WERI-Rb-1 (cell line): ENCODE results near the gene KHSRP.

Experiments
- DNase-seq: peaks from one replicate; pipeline ENCODE4 v3.0.0-alpha.2; 2020
- H3K27ac ChIP-seq: fragments of 250-450 bp; sonication (Bioruptor Pico); 2 replicates; pipeline ENCODE4 v1.5.1; 2020; ENCODE audit warnings: mild to moderate bottlenecking, moderate library complexity
- H3K27me3 ChIP-seq: fragments of 250-450 bp; sonication (Bioruptor Pico); 2 replicates; pipeline ENCODE4 v1.5.1; 2021; ENCODE audit warnings: mild to moderate bottlenecking, low read depth, moderate library complexity; ENCODE audit not compliant: insufficient read depth, severe bottlenecking
- H3K36me3 ChIP-seq: fragments of 250-450 bp; sonication (Bioruptor Pico); 2 replicates; pipeline ENCODE4 v1.5.1; 2020; ENCODE audit warnings: mild to moderate bottlenecking, moderate library complexity
- H3K4me3 ChIP-seq: 2 replicates; pipeline ENCODE4 v1.5.1; 2011; ENCODE audit warnings: low read depth, mild to moderate bottlenecking, control low read depth, low read length
- H3K9me3 ChIP-seq: fragments of 250-450 bp; sonication (Bioruptor Pico); 2 replicates; pipeline ENCODE4 v1.5.1; 2021; ENCODE audit warnings: mild to moderate bottlenecking, moderate library complexity; ENCODE audit not compliant: severe bottlenecking
- TF ChIP-seq, protein P1 (sequence below): IDR thresholded peaks from 2 replicates; pipeline ENCODE4 v1.5.1; 2011; ENCODE audit warnings: low read depth, mild to moderate bottlenecking, control low read depth, inconsistent platforms, low read length

KHSRP gene

DNA sequence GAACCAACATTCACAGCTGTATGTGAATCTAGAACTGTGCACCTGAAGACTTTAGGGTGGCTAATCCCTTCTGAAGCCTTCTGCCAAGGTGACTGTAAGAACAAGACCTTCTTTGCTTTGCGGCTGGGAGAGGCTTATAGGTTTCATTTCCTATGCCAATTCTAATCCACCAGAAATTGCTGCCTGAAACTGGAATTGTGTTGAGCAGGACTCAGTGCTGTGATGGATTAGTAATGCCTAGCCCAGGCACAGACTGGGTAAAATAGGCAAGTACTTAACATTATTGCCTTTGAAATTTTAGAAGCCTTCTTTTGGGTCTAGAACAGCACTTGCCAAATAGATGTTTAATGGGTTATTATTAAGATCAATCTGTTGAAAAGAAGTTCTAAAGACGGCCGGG is 23.4 kb upstream of the KHSRP start:
- Histone ChIP-seq H3K4me3 (no peak overlapping the region), H3K9me3 (no peaks in the 10 kb centered on the region), H3K27me3 (no peaks in the 10 kb centered on the region), H3K27ac (peak overlapping the region; percentile 30; the same call in 1 of the 2 replicates), H3K36me3 (peaks cover 10% of the 10 kb centered on the region)
- DNase-seq = peak; percentile 49
- TF ChIP-seq, protein P1, sequence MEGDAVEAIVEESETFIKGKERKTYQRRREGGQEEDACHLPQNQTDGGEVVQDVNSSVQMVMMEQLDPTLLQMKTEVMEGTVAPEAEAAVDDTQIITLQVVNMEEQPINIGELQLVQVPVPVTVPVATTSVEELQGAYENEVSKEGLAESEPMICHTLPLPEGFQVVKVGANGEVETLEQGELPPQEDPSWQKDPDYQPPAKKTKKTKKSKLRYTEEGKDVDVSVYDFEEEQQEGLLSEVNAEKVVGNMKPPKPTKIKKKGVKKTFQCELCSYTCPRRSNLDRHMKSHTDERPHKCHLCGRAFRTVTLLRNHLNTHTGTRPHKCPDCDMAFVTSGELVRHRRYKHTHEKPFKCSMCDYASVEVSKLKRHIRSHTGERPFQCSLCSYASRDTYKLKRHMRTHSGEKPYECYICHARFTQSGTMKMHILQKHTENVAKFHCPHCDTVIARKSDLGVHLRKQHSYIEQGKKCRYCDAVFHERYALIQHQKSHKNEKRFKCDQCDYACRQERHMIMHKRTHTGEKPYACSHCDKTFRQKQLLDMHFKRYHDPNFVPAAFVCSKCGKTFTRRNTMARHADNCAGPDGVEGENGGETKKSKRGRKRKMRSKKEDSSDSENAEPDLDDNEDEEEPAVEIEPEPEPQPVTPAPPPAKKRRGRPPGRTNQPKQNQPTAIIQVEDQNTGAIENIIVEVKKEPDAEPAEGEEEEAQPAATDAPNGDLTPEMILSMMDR = no peak

- peaks cover 5% of the 10 kb centered on the region for H3K36me3 ChIP-seq
- no peak overlapping the region for H3K4me3 ChIP-seq
- TF ChIP-seq, protein P1 = no peak
- H3K27ac ChIP-seq = no peak overlapping the region
- no peaks in the 10 kb centered on the region for H3K27me3 ChIP-seq
- H3K9me3 ChIP-seq = no peaks in the 10 kb centered on the region
- no peak for DNase-seq
These were observed 21.8 kb upstream of the KHSRP start for GRCh38 chr19:6446452-6446851.

- Histone ChIP-seq H3K27me3 (no peaks in the 10 kb centered on the region), H3K9me3 (no peaks in the 10 kb centered on the region), H3K36me3 (peaks cover 5% of the 10 kb centered on the region; the same call in 1 of the 2 replicates), H3K4me3 (no peak overlapping the region), H3K27ac (no peak overlapping the region)
- no peak for DNase-seq
- TF ChIP-seq, protein P1 = no peak
These were observed 19.4 kb upstream of the KHSRP start for GRCh38 chr19:6443986-6444385.

- no peak overlapping the region for H3K27ac ChIP-seq
- DNase-seq = no peak
- TF ChIP-seq, protein P1 = no peak
- H3K9me3 ChIP-seq = no peaks in the 10 kb centered on the region
- H3K4me3 ChIP-seq = no peak overlapping the region
- H3K27me3 ChIP-seq = no peaks in the 10 kb centered on the region
- peaks cover 5% of the 10 kb centered on the region; the same call in 1 of the 2 replicates for H3K36me3 ChIP-seq
These were observed 17.6 kb upstream of the KHSRP start for GRCh38 chr19:6442087-6442688.

DNA sequence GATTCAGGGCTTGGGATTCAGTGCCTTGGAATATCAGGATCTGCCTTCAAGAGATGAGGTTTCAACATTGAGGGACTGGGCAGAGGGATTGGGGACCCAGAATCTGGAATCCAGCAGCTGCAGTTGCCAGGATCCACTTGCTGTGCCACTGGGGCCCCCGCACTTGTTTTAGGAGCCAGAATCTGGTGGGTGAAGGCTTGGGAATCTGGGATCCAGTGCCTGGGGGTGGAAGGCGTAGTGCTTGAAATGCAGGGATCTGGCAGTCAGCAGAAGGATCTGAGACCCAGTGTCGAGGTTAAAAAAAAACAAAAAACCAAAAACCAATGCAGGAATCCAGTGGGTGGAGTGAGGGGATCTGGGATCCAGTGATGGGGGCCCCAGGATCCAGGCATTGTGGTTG is 16.3 kb upstream of the KHSRP start:
- H3K36me3 ChIP-seq = no peaks in the 10 kb centered on the region; the same call in 1 of the 2 replicates
- H3K27me3 ChIP-seq = no peaks in the 10 kb centered on the region
- TF ChIP-seq, protein P1 = no peak
- DNase-seq = no peak
- no peaks in the 10 kb centered on the region for H3K9me3 ChIP-seq
- H3K4me3 ChIP-seq = no peak overlapping the region
- H3K27ac ChIP-seq = no peak overlapping the region

DNA sequence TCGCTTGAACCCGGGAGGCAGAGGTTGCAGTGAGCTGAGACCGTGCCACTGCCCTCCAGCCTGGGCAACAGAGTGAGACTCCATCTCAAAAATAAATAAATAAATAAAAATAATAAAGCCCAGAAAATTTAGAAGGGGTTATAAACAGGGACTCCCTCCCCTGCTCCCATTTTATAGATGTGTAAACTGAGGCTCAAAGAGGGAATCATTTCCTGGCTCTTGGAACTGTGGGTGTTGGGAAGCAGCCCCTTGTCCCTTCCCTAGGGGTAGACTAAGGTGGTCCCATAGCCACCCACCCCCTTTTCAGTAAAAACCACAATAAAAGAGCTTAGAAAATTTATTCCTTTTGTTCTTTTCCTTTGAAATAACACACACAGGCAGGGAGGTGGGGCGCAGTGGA is 15.1 kb upstream of the KHSRP start:
- Histone ChIP-seq H3K36me3 (no peaks in the 10 kb centered on the region), H3K27ac (no peak overlapping the region), H3K9me3 (no peaks in the 10 kb centered on the region), H3K4me3 (no peak overlapping the region), H3K27me3 (no peaks in the 10 kb centered on the region)
- TF ChIP-seq, protein P1 = no peak
- DNase-seq = no peak
